Stimulated activated effector memory CD8-positive, alpha-beta T cell treated with anti-CD3 and anti-CD28 coated beads, Interleukin-12 subunit alpha, Interleukin-12 subunit beta, amount 100 ng/mL, for 72 hours (primary cell): ENCODE results near the gene PPY.
A peak's percentile ranks its signal among the peaks of the same experiment; 100 is the strongest.
"Not testable (repeated sequence)": the region's sequence is repeated elsewhere in the genome, so short reads cannot be mapped to it uniquely, and the experiment has no call there.

Source experiments
- ATAC-seq: fragments of 150-1000 bp; cut with Tn5 transposase; 2 replicates; pipeline ENCODE4 v1.10.0; 2021
- DNase-seq, 2 donors: peaks; one replicate each; pipeline ENCODE4 v3.0.0; 2021 to 2022; ENCODE audit warnings: low spot score in 2 of 2
- H3K27ac Mint-ChIP-seq: one replicate; pipeline ENCODE4 v1.8.0; 2022; ENCODE audit warnings: mild to moderate bottlenecking, mixed read lengths
- H3K36me3 Mint-ChIP-seq: one replicate; pipeline ENCODE4 v1.8.0; 2022; ENCODE audit warnings: mild to moderate bottlenecking, mixed read lengths
- H3K4me1 Mint-ChIP-seq: one replicate; pipeline ENCODE4 v1.8.0; 2022; ENCODE audit warnings: mixed read lengths
- H3K4me3 Mint-ChIP-seq: one replicate; pipeline ENCODE4 v1.8.0; 2022; ENCODE audit warnings: mild to moderate bottlenecking, mixed read lengths
- H3K9me3 Mint-ChIP-seq: one replicate; pipeline ENCODE4 v1.8.0; 2022; ENCODE audit warnings: mixed read lengths

The PPY gene

DNA sequence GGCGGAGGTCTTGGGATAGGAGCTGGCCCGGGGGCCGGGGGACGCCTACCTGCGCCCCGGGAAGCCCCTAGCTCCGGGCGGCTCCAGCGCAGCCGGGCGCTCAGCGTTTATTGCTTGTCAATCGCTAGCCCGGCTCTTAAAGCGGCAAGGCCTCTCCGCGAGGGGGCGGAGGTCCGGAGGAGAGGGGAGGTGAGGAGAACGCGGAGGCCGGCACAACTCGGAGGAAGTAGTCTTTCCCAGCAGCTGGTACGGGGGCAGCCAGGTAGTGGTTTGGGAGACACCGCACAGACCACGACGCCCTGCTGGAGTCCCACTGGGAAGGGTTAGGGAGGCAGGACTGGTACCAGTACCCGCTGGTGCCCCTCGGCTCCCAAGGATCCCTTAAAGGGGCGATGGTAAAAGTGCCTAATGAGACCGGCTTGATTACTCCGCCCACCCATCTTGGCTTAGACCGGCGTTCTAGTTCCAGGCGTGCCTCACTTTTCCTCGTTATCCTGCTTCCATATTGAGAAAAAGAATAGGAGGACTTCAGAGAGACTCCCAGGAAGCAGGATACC, 34.8 kb downstream of the PPY start, which contains the start of gene MPP2:
TSS of gene MPP2 (minus strand) at position 112 of the 557 bp plus-strand sequence. CDS start 3,076 bp downstream, outside the sequence.
- H3K36me3 Mint-ChIP-seq: no peaks in the 10 kb centered on the region
- peak within 1 kb of the TSS; percentile 76 for H3K4me3 Mint-ChIP-seq
- ATAC-seq: peak; percentile 74
- peak; percentile 37 to 78 for DNase-seq
- no peaks in the 10 kb centered on the region for H3K9me3 Mint-ChIP-seq
- H3K4me1 Mint-ChIP-seq: peaks cover 13% of the 10 kb centered on the region
- H3K27ac Mint-ChIP-seq: peak within 1 kb of the TSS; percentile 83

DNA sequence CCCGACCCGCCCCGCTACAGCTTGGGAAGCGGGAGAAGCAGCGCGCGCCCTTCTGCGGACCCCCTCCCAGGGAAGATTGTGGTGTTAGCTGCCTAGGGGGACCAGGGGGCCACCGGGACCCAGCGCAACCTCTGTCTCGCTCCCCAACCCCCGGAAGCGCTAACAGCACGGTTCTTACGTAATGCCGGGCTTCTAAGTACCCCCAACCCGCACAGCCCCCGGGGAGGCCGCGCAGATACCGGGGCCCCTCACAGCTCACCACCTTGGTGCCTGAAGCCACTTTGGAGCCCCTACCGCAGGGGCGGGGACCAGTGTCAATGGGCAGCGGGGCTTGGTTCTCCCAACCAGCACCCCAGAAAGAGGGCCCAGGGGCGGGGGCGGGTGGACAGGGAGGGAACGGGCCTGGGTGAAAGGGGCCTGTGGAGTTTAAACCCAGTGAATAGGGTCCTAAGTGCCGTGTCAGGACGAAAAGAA, 35.3 kb downstream of the PPY start:
- peak overlapping the region; percentile 83 for H3K27ac Mint-ChIP-seq
- no peaks in the 10 kb centered on the region for H3K9me3 Mint-ChIP-seq
- peaks cover 13% of the 10 kb centered on the region for H3K4me1 Mint-ChIP-seq
- DNase-seq (no peak), ATAC-seq (peak; percentile 5)
- H3K4me3 Mint-ChIP-seq: peak overlapping the region; percentile 76
- no peaks in the 10 kb centered on the region for H3K36me3 Mint-ChIP-seq

DNA sequence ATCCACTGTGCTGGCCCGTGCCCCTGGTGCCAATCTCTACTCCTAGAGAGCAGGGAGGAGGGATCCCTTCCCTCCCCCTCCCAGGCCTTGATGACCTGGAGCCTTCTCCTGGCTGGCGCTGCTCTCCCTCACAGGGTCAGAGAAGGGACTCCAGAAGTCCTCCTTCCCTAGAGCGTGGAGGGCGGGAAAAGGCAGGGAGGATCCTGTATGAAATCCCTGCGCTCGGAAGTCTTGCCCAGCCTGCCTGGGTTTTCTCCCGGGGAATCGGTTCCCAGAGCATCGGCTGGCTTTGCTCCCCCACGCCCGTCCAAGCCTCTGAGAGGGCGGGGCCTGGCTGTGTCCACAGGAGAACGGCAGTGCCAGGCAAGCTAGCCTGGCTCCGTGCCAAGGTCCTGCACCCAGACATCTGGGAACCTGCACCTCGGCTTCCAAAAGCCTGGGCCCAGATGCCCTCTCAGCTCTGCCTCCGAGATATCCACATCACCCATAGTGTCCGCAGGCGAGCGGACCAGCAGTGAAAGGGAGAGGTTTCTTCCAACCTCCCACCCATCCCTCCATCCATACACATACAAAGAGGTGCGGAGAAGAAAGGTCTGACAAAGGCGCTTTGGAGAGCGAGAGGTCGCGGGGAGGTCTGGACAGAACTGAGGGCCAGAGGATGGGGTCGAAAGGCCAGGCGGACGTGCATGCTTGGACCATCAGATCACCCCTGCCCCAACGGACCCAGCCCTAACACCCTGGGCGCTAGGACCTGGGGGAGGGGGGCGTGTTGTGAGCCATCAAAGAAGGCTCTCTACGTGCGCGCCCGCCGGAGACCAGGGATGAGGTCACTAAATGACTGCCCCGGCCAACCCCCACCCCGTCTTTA, 36.1 kb downstream of the PPY start:
- peak overlapping the region; percentile 83 for H3K27ac Mint-ChIP-seq
- H3K36me3 Mint-ChIP-seq: no peaks in the 10 kb centered on the region
- DNase-seq: no peak
- H3K4me1 Mint-ChIP-seq: peaks cover 15% of the 10 kb centered on the region
- peak overlapping the region; percentile 76 for H3K4me3 Mint-ChIP-seq
- no peaks in the 10 kb centered on the region for H3K9me3 Mint-ChIP-seq
- ATAC-seq: peak; percentile 69

DNA sequence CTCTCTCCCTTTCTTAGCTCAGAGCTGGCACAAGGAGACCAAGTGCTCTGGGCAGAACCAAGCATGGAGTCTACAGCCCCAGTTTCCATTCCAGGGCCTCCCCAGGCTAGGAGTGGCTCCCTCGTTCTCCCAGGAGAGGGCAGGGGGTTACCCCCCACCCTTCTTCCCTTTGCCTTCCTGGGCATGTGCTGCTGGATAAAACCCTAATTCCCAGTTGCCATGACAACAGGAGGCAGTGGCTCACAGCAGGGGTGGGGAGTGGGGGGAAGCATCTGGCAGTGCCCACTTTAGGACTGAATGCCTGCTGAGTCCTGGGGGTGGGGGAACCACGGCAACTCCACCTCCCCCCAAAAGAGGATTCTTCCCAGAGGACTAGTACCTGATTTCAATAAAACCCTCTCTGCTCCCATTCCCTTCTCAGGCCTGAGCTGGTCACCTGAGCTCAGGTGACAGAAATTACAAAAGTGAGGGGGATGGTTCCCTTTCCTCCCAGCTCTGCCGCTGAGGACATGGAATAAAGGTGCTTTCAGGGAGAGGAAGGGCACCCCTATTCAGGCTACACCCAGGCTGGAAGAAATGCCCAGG, 36.8 kb downstream of the PPY start:
- Mint-ChIP-seq H3K9me3 (no peaks in the 10 kb centered on the region), H3K4me3 (peak overlapping the region; percentile 76), H3K27ac (no peak overlapping the region), H3K4me1 (peaks cover 23% of the 10 kb centered on the region), H3K36me3 (no peaks in the 10 kb centered on the region)
- DNase-seq (no peak), ATAC-seq (no peak)

DNA sequence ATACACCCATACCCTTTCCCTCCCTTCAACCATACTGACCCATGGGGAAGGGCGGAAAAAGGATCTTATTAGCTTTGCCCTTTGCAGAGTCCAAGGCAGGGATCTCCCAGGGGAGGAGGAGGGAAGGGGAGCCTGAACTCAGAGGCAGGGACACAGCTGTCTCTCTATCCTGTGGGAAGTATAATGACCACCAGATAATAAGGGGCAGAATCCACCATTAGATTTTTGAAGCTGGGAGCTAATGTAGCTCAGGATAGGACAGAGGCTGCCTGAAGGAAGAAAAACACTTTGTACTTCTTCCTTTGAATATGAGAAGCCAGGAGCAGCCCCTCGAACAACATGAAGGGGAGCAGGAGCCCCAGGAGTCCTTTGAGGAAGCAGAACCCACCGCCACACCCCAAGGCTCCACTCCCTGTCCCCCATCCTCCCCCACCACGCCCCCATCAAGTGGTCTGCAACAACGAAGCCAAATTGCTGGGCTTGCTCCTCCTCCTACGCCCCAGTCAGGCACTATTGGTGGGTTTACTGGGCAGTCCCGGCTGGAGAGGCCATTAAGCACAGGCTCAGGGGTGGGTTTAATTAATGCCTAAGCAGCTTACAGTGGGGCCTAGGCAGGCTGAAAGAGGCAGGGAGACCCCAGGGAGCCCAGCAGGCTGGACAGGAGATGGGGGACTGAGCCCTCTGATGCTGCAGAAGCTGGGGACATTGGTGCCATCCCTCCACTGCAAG, 40.3 kb downstream of the PPY start:
- H3K4me1 Mint-ChIP-seq: peaks cover 32% of the 10 kb centered on the region
- ATAC-seq: no peak
- H3K27ac Mint-ChIP-seq: no peak overlapping the region

DNA sequence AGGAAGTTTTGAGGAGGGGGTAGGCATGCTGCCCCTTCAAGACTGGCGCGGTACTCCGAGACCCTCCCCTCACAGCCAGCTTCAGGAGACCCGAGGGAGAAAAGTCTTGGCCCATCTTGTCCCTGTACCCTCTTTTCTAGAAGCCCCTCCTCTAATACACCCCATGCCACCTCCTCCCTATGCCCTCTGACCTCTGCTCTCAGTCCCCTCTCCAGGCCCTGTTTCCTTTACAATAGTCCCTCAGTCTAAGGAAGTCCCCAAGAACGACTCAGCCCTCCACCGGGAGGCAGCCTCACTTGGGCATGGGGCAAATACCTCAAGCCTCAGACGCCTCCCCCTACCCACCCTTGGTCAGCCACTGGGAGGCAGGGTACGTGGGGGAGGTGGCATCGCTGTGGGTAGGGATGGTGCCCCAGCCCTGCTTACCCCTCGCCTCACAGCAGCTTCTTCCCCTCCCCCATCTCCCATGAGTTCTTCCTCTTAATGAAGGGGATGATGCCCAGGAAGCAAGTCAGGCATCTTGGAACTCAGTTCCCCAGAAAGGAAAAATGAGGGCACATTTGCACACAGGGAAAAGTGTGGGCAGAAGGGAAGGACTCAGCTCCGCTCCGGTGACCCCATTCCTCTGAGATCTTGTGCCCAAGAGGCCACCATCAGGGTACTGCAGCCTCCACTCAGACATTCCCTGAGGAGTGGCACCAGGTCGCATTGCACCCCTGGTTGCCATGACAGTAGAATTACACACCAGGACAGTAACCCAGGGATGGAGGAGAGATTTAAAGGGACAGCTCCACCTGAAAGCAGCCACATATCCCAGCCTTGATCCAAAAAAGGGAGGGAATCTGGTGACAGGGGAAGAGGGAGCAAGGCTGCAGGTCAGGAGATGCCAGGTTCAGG, 41.2 kb downstream of the PPY start:
- no peak overlapping the region for H3K27ac Mint-ChIP-seq
- H3K4me3 Mint-ChIP-seq: peak overlapping the region; percentile 72
- DNase-seq (no peak), ATAC-seq (peak; percentile 9)
- no peaks in the 10 kb centered on the region for H3K9me3 Mint-ChIP-seq
- H3K4me1 Mint-ChIP-seq: peaks cover 23% of the 10 kb centered on the region
- peaks cover 7% of the 10 kb centered on the region for H3K36me3 Mint-ChIP-seq

More for the DNA sequence above, 40.3 kb downstream of the PPY start:
- no peak overlapping the region for H3K4me3 Mint-ChIP-seq
- H3K36me3 Mint-ChIP-seq: peaks cover 7% of the 10 kb centered on the region
- no peaks in the 10 kb centered on the region for H3K9me3 Mint-ChIP-seq
- DNase-seq: no peak

DNA sequence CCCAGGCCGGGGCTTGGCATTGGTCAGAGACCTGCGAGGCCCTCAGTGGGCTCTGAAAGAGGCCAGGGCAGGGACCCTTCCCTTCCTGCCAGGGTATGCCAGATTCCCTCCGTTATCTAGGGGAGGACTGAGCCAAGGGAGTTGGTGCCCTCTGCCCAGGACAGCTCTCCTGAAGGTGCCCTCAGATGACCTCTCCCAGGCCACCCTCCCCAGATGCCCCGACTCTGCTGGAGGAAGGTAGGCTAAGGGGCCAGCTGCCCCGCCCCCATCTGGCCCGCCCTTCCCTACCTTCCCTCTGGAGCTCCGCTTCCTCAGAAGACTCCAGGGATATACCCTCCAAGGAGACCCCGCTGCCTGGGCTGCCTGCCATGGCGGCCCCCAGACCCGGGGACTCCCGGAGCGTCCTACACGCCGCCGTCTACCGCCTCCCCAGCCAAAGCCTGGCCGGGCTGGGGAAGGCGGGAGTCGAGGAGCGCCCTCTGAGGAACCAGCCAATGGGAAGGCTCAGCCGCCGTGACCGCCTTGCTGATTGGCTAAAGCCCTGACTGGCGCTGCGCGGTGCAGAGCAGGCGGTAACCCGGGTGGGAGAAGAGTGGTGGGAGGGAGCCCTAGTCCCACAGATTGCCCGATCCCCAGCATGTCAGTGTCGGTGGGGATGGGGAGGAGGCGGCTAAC, 42.0 kb downstream of the PPY start:
- H3K4me3 Mint-ChIP-seq: peak overlapping the region; percentile 72

DNA sequence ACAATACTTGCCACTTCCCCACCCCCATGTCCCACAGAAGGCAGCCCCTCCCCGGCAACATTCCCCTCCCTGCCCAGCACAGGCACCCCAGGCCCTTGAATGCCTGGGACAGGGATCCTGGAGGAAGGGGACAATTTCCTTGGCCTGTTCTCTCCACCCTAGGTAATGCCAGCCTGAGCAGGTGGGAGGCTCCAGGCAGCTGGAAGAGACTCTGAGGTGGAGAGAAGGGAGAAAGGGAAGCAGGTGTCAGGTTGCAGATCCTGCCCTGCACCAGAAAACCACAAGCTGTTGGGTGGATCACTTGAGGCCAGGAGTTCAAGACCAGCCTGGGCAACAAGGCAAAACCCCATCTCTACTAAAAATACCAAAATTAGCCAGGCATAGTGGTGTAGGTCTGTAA, 43.8 kb downstream of the PPY start:
- DNase-seq: no peak
- Mint-ChIP-seq H3K27ac (no peak overlapping the region), H3K9me3 (no peaks in the 10 kb centered on the region), H3K4me1 (peaks cover 21% of the 10 kb centered on the region), H3K36me3 (peaks cover 7% of the 10 kb centered on the region), H3K4me3 (no peak overlapping the region)
- ATAC-seq: no peak

More for the DNA sequence above, 42.0 kb downstream of the PPY start:
- no peak overlapping the region for H3K27ac Mint-ChIP-seq
- ATAC-seq (peak; percentile 98), DNase-seq (peak; percentile 66 to 88)
- H3K9me3 Mint-ChIP-seq: no peaks in the 10 kb centered on the region
- peaks cover 21% of the 10 kb centered on the region for H3K4me1 Mint-ChIP-seq
- peaks cover 7% of the 10 kb centered on the region for H3K36me3 Mint-ChIP-seq

DNA sequence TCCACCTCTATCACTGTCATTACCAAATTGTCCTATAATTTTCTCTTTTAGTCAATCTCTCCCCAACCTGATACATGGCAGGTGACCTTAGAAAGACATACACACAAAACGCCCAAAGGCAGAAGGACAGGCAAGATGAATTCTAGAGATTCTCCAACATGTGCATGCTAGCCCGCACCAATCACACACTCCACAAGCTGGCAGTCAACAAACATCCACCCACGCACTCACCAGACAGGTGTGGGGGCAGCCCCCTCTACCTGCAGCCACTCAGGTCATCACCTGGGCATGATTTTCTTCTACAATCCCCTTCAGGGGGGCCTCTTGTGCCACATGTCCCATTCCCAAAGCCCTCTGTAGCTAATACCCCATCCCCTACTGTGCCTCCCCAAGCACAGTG, 44.4 kb downstream of the PPY start:
- Mint-ChIP-seq H3K4me3 (no peak overlapping the region), H3K27ac (no peak overlapping the region), H3K36me3 (peaks cover 7% of the 10 kb centered on the region), H3K4me1 (peaks cover 21% of the 10 kb centered on the region), H3K9me3 (no peaks in the 10 kb centered on the region)
- ATAC-seq (no peak), DNase-seq (no peak)

DNA sequence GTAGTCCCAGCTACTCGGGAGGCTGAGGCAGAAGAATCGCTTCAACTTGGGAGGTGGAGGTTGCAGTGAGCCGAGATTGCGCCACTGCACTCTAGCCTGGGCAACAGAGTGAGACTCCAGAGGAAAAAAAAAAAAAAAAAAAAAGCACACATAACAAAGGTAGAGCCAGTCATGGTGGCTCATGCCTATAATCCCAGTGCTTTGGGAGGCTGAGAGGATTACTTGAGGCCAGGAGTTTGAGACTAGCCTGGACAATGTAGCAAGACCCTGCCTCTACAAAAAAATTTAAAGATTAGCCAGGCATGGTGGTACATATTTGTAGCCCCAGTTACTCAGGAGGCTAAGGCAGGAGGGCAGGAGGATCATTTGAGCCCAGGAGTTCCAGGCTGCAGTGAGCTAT, 47.8 kb downstream of the PPY start:
- not testable (repeated sequence) for H3K4me1 Mint-ChIP-seq, H3K9me3 Mint-ChIP-seq, H3K27ac Mint-ChIP-seq, ATAC-seq, H3K4me3 Mint-ChIP-seq, DNase-seq
- peaks cover 12% of the 10 kb centered on the region for H3K36me3 Mint-ChIP-seq

DNA sequence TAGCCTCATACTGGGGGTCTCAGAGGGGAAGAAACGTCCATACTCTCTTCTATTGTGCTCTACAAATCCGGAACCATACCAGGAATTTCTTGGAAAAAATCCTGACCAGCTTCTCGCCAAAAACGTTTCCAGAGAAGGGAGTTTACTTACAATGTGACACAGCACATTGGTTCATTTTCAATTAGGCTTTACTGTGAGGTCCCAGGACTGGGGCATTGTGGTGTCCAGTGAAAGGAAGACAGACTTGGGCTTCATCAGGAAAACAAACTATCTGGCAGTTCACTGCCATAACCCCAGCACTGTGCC, 49.7 kb downstream of the PPY start:
- peaks cover 9% of the 10 kb centered on the region for H3K36me3 Mint-ChIP-seq
- no peaks in the 10 kb centered on the region for H3K4me1 Mint-ChIP-seq
- H3K27ac Mint-ChIP-seq: no peak overlapping the region
- no peak for DNase-seq
- no peaks in the 10 kb centered on the region for H3K9me3 Mint-ChIP-seq
- no peak for ATAC-seq
- H3K4me3 Mint-ChIP-seq: no peak overlapping the region

DNA sequence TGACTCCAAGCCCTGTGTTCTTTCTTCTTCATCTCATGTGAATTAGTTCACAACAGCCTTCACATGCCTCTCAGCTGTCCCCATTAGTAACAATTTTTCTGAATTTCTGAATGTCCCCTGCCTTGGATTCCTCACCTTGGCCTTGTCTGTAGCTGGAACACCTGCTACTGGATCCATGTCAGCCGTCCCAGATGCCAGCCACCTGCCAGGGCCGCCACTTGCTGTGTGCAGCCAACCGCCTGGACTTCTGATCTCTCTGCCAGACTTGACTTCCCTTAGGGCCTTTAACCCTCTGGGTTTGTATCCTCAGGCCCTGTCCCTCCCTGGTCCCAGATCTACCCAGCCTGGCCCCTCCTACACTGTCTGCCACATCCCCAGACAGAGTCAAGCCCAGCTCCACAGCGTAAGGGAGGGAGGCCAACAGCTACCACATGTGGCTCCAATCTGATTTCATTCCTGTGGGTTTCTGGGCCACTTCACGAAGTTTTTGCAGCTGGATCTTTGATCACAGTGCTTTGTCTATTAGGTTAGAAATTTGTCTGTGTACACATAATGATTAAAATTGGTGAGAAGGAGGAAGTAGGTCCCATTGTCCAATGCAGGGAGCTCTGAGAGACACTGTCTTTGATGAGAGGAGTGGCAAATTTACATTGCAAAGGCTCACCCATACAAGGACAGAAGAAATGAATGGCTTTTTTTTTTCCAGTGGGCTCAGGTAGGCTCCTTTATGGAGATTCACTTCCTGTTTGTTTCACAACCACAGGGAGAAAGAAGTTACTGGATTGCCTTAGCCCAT, 50.2 kb downstream of the PPY start:
- Mint-ChIP-seq H3K9me3 (no peaks in the 10 kb centered on the region), H3K36me3 (peaks cover 5% of the 10 kb centered on the region), H3K27ac (peak overlapping the region; percentile 70), H3K4me1 (no peaks in the 10 kb centered on the region), H3K4me3 (no peak overlapping the region)
- no peak for DNase-seq
- no peak for ATAC-seq
